Stomach (tissue), 9 donors: ENCODE results near the gene KCNN3. TPM values are rescaled to one million over a fixed set of nuclear protein-coding genes. Genes with fewer than 3 reads are reported as not detected.

ENCODE experiments used
- DNase-seq, 2 donors: peaks; one replicate each; pipeline versions ENCODE4 v3.0.0 to v3.0.0-alpha.2; 2013 to 2019
- H3K27ac ChIP-seq, 5 donors: fragments of 200-600 bp in 4 of 5; sonication (generic) in 4 of 5; one replicate each; pipeline ENCODE4 v1.5.1; 2013 to 2019; ENCODE audit warnings: mild to moderate bottlenecking in 1 of 5, moderate library complexity in 1 of 5
- H3K27me3 ChIP-seq, 3 donors: fragments of 200-600 bp; sonication (generic); one replicate each; pipeline ENCODE4 v1.5.1; 2017 to 2019; ENCODE audit warnings: mixed run types in 1 of 3
- H3K36me3 ChIP-seq, 4 donors: fragments of 200-600 bp; sonication (generic); 1 replicate in 3 of 4; 2 replicates in 1 of 4; pipeline ENCODE4 v1.5.1; 2016 to 2019
- H3K4me1 ChIP-seq, 4 donors: fragments of 200-600 bp; sonication (generic); one replicate each; pipeline ENCODE4 v1.5.1; 2016 to 2019
- H3K4me3 ChIP-seq, 4 donors: fragments of 200-600 bp; sonication (generic) in 3 of 4; one replicate each; pipeline ENCODE4 v1.5.1; 2016 to 2019; ENCODE audit warnings: mild to moderate bottlenecking in 1 of 4
- H3K9me3 ChIP-seq, 4 donors: fragments of 200-600 bp; sonication (generic); one replicate each; pipeline ENCODE4 v1.5.1; 2016 to 2019
- EP300 ChIP-seq: sonication (generic); formaldehyde crosslinking; IDR thresholded peaks from one replicate; pipeline ENCODE4 v1.6.1; 2017; ENCODE audit warnings: antibody characterized with exemption
- POLR2A ChIP-seq, 4 donors: fragments of 450-650 bp; IDR thresholded peaks; one replicate each; pipeline ENCODE4 v1.6.1; 2016; ENCODE audit warnings: antibody characterized with exemption in 4 of 4, control low read depth in 2 of 4, mild to moderate bottlenecking in 1 of 4, moderate library complexity in 1 of 4
- POLR2AphosphoS5 ChIP-seq, 3 donors: sonication (generic); formaldehyde crosslinking; IDR thresholded peaks; one replicate each; pipeline ENCODE4 v1.6.1; 2016; ENCODE audit warnings: antibody characterized with exemption in 3 of 3
- WGBS, 5 donors: extraction: QIAGEN DNeasy Blood & Tissue Kit in 3 of 5; methylation state at CpG; one replicate each; pipeline versions ENCODE4 v1.1.5 to v1.1.7; 2013 to 2018; 5-methylcytosine and 5-hydroxymethylcytosine counted together
- intact Hi-C: fragments of 100-400 bp; cut with DNase I; formaldehyde crosslinking; loops from one replicate; pipeline ENCODE4 v1.15.1; 2023; ENCODE audit warnings: low total_unique reads
- polyA plus RNA-seq, 3 donors: library from polyadenylated mRNA; stranded (reverse); fragments of 200-250 nt; gene quantifications; one replicate each; pipeline ENCODE4 v1.2.3, GENCODE V29; 2013
- total RNA-seq, 5 donors: library from RNA; depleted of rRNA; stranded (reverse); fragments of >200 nt; gene quantifications; one replicate each; pipeline versions ENCODE4 v1.1.0 to v1.2.3, GENCODE V29; 2014 to 2016
- TF ChIP-seq, protein P1 (sequence below), 7 experiments: fragments of 450-650 bp in 4 of 7; fragments of 200-600 bp in 3 of 7; sonication (generic) in 3 of 7; IDR thresholded peaks; one replicate each; pipeline ENCODE4 v1.5.1; 2016 to 2019; ENCODE audit warnings: antibody characterized with exemption in 7 of 7, control low read depth in 2 of 7, mild to moderate bottlenecking in 1 of 7
- donor health status: healthy with polysubstance abuse.
- donor health status: Bipolar disorder and iron deficiency.
- donor health status: healthy.

Gene KCNN3
- total and polyA plus RNA-seq, 8 donors: 0.19 to 10.7 (median 2.3) TPM

DNA sequence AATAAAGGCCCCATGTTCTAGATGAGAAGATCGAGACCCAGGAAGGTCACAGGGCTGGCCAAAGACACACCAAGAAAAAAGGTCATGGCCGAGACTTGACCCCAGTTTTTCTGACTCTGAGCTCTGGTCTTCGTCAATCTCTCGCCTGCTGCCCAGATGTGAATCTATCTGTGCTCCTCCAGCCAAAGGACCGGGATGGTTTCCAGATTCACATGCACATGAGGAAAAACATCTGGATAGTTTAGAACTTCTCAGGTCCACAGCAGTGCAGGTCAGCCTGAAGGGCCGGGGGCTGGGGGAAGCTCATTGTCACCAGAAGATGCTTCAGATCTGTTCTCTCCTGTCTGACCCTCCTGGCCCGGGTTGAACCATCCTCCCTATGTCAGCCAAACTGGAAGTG, 49.0 kb downstream of the KCNN3 start:
- DNase-seq: peak in 1 of 2 donors; percentile 80
- no peak for TF ChIP-seq POLR2AphosphoS5 (IDR thresholded peaks at IDR 0.05)
- no peak for TF ChIP-seq EP300
- no peak for TF ChIP-seq POLR2A (IDR thresholded peaks at IDR 0.05)
- TF ChIP-seq, protein P1, sequence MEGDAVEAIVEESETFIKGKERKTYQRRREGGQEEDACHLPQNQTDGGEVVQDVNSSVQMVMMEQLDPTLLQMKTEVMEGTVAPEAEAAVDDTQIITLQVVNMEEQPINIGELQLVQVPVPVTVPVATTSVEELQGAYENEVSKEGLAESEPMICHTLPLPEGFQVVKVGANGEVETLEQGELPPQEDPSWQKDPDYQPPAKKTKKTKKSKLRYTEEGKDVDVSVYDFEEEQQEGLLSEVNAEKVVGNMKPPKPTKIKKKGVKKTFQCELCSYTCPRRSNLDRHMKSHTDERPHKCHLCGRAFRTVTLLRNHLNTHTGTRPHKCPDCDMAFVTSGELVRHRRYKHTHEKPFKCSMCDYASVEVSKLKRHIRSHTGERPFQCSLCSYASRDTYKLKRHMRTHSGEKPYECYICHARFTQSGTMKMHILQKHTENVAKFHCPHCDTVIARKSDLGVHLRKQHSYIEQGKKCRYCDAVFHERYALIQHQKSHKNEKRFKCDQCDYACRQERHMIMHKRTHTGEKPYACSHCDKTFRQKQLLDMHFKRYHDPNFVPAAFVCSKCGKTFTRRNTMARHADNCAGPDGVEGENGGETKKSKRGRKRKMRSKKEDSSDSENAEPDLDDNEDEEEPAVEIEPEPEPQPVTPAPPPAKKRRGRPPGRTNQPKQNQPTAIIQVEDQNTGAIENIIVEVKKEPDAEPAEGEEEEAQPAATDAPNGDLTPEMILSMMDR (IDR thresholded peaks at IDR 0.05): no peak
- no peaks in the 10 kb centered on the region for H3K9me3 ChIP-seq
- no peaks in the 10 kb centered on the region for H3K27me3 ChIP-seq
- no peaks in the 10 kb centered on the region for H3K36me3 ChIP-seq
- no peak overlapping the region for H3K27ac ChIP-seq
- intact Hi-C loops: no loop called here
- 77 to 85% (median 80%) methylated on average over 7 of the region's 7 CpGs for WGBS, 5 donors
- peaks cover 0 to 4% (median 0%) of the 10 kb centered on the region in 4 donors for H3K4me1 ChIP-seq
- H3K4me3 ChIP-seq: no peak overlapping the region

DNA sequence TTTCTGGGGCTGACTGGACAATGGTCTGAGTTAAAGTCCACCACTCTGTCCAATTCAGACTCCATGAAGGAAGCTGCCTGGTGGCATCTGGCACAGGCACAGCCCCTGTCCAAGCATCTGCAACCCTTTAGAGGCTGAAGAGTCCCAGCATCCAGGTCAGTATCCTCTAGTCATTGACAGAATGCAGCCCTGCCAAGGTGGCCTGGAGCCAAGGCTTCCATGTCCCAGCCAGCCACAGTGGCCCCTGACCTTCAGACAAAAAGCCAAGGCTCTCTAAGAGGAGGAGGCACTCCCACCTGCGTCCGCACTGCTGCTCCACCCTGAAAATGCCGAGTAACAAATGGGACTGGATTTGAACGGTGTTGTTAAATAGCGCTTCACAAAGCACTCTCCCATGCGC, 49.4 kb downstream of the KCNN3 start:
- no peak for DNase-seq
- no peaks in the 10 kb centered on the region for H3K36me3 ChIP-seq
- no peaks in the 10 kb centered on the region for H3K27me3 ChIP-seq
- no peaks in the 10 kb centered on the region for H3K9me3 ChIP-seq
- 85 to 94% (median 88%) methylated on average over 5 to 6 of the region's 6 CpGs for WGBS, 5 donors
- H3K4me3 ChIP-seq: no peak overlapping the region
- no peak overlapping the region for H3K27ac ChIP-seq
- peaks cover 0 to 4% (median 0%) of the 10 kb centered on the region in 4 donors for H3K4me1 ChIP-seq
- intact Hi-C loops: no loop called here
- no peak for TF ChIP-seq POLR2A (IDR thresholded peaks at IDR 0.05)
- TF ChIP-seq, protein P1 (IDR thresholded peaks at IDR 0.05): no peak
- no peak for TF ChIP-seq EP300
- no peak for TF ChIP-seq POLR2AphosphoS5 (IDR thresholded peaks at IDR 0.05)

DNA sequence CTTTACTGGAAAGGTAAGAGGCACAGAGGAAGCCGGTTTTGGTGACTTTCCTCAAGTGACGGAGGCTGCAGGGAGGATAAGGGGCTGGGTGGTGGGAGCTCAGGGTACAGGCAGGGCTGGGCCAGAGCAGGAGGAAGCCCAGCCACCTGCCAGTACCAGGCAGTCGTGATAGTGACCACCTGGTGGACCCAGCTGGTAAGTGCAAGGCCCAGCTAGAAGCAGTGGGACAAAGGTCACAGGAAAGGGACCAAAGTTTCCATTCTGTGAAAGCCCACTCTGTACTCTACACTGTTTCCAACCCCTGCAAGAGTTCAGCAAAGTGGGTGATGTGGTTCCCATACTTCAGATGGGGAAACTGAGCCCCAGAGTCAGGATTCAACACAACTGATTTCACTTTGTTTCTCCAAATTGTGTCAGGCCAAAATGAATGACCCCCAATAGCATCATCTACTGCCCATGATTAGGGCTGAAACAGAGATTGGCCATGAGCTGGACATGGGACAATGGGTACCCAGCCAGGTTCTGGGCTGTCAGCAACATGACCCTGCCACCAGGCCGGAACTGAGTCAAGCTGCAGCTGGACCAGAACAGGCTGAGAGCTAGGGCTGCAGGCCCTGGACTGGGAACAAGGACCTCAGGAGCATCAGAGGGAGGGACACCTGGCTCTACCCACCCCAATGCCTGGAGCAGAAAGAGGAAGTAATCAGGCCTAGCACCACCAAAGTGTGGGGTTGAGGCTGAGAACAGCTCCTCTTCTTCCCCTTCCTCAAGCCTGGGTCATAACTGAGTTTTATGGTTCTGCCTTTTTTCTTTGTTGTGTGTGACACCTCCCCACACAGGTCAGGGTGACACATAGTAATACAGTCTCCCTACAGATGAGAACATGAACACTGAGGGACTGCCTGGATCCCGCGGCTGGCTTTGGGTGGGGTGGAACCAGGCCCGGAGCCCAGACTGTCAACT, 50.2 kb downstream of the KCNN3 start:
- 73 to 81% (median 79%) methylated on average over 7 of the region's 7 CpGs for WGBS, 5 donors
- TF ChIP-seq, protein P1 (IDR thresholded peaks at IDR 0.05): peak in 5 of 7 experiments; percentile 32 to 41 (median 37)
- no peak for TF ChIP-seq POLR2A (IDR thresholded peaks at IDR 0.05)
- Histone ChIP-seq H3K27me3 (no peaks in the 10 kb centered on the region), H3K4me3 (no peak overlapping the region), H3K4me1 (peaks cover 0 to 4% (median 0%) of the 10 kb centered on the region in 4 donors), H3K9me3 (no peaks in the 10 kb centered on the region), H3K36me3 (no peaks in the 10 kb centered on the region), H3K27ac (no peak overlapping the region)
- DNase-seq: peak; percentile 31 to 41
- intact Hi-C loops: no loop called here

DNA sequence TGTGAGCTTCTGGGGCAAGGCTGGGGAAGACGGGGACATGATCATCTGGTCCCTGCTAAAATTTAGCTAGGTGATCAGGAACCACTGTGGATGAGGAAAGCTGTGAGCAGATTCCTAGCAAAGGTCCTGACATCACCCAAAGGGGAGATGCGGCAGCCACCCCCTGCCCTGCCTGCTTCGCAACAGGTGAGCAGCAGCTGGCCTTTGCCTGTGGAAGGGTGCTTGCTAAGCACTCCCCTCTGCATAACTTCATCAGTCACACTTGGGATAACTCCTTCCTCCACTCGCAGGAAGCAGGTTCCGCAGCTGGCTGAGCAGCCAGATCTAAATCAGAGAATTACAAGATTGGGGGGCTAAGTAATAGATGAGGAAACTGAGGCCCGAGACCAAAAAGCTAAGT, 51.2 kb downstream of the KCNN3 start:
- intact Hi-C loops: no loop called here
- no peak overlapping the region for H3K4me3 ChIP-seq
- H3K4me1 ChIP-seq: peaks cover 0 to 4% (median 0%) of the 10 kb centered on the region in 4 donors
- no peak for DNase-seq
- peaks cover 0 to 1% (median under 1%) of the 10 kb centered on the region in 3 donors for H3K27me3 ChIP-seq
- WGBS, 5 donors: 77 to 96% (median 90%) methylated on average over 6 of the region's 6 CpGs
- TF ChIP-seq POLR2A (IDR thresholded peaks at IDR 0.05): no peak
- no peak for TF ChIP-seq EP300
- TF ChIP-seq POLR2AphosphoS5 (IDR thresholded peaks at IDR 0.05): no peak
- TF ChIP-seq, protein P1 (IDR thresholded peaks at IDR 0.05): no peak
- no peaks in the 10 kb centered on the region for H3K9me3 ChIP-seq
- no peak overlapping the region for H3K27ac ChIP-seq
- no peaks in the 10 kb centered on the region for H3K36me3 ChIP-seq
